HG02970 (cell line): Measurements from ENCODE around the gene CAMK2D.

Experiments
- ATAC-seq: cut with Tn5 transposase; IDR thresholded peaks from one replicate; pipeline ENCODE4 v1.9.1; 2021; ENCODE audit warnings: mild to moderate bottlenecking, moderate library complexity, moderate number of reproducible peaks; ENCODE audit not compliant: unreplicated experiment, low FRiP score

Gene CAMK2D

DNA sequence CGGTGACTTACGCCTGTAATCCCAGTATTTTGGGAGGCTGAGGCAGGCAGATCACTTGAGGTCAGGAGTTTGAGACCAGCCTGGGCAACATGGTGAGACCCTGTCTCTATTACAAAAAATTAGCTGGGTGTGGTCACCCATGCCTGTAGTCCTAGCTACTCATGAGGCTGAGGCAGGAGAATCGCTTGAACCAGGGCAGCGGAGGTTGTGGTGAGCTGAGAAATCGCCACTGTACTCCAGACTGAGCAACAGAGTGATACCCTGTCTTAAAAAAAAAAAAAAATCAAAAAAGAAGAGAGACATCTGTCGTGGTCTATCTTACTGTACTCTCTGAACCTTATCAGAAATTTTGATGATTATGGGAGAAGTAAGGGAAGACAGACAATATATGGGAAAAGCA, 144.3 kb downstream of the CAMK2D start:
- ATAC-seq, result no peak

DNA sequence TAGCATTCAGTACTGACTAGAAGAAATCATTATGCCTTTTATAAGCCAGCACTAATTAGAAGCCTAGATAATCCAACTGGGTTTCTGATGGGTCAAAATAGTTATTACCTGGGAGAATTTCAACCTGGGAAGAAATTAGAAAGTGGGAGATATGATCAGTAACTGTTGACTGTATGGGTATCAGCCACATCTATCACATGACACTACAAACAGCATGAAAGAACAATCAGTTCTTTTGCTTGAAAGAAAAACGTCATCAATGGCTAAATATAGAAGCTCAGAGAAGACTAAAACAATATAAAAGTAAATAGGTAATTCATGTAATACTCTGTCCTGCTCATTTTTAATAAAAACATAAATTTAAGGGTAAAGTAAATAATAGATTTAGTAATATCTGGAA, 145.1 kb downstream of the CAMK2D start:
- no peak for ATAC-seq

DNA sequence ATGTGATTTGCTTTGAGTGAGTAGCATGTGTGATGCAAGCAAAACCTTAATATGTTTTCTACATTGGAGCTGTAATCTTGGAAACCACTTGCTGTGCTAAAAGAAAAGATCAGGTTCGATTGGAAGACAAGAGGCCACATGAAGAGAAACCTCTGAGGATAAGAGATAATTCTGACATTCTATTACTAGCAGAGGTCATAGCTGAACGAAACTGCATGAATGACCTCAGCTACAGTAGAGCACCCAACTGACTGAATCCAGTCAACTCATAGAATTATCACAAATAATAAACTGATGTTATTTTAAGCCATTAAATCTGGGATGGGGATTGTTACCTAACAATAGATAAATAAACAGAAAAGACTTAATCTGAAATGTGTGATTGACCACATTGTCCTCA, 147.1 kb downstream of the CAMK2D start:
- no peak for ATAC-seq

DNA sequence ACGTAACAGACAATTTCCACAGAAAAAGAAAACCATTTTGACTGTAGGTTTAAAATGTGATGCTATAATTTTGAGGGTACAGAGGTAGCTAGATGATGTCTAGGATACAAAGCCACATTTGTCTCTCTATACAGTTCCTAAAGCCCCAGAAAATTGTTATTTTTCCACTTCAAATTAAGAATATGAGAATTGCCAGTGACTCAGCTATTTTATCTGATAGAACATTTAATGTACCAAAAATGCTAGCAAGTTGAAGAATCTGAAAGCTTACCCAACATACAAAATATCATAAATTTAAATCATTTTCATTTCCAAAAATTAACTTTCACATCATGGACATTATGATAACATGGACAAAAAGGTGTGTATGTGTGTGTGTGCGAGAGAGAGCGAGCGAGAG, 148.0 kb downstream of the CAMK2D start:
- no peak for ATAC-seq

DNA sequence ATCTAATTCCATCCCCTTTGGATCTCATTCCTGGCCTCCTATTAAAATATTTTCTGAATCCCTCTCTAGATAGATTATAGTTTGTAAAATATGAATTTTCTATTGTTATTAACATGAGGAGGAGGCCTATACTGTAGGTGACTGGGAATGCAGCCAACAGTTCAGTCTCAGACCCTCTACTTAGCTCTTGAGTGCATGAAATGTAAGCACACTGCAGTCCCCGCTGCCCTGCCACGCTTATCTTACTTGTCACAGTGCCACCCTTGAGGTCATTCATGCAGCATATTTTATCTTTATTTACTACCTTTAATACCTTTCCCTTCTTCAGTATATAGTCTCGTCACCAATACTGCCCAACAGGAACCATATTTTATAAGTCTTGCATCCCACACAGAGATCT, 151.0 kb downstream of the CAMK2D start:
- no peak for ATAC-seq

DNA sequence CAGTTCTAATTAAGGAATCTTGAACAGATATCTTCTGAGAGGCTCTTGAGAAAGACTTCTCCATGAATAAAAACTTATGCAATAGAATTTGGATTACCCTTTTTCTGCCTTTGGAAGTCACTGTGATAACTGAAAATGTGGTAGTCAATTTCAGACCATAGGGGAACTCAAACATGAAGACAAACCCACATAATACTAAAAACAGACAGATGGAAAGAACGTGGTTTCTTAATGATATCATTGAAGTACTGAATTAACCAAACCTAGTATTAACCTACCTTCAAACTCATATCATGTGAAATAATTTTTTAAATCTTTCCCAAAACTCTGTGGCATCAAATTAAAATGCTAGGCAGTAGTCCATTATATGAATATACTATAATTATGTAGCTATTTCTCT, 153.5 kb downstream of the CAMK2D start:
- ATAC-seq, result no peak

DNA sequence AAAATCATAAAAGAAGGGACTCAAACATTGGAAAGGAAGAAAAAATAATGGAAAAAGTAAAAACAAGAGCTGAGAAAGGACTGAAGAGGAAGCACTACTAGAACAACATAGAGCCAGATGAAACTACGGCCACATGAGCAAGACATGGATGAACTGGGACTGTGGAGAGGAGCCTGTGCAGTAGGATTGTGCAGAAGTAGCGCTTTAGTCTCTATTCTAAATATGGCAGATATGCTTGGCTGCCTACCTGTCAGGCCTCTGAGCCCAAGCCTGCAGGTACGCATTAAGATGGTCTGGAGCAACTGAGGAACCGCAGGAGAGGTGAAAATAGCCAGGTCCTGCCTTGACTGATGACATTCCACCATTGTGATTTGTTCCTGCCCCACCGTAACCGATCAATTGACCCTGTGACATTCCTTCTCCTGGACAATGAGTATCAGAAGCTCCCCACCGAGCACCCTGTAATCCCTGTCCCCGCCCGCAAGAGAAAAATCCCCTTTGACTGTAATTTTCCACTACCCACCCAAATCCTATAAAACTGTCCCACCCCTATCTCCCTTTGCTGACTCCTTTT, 154.3 kb downstream of the CAMK2D start:
- no peak for ATAC-seq

DNA sequence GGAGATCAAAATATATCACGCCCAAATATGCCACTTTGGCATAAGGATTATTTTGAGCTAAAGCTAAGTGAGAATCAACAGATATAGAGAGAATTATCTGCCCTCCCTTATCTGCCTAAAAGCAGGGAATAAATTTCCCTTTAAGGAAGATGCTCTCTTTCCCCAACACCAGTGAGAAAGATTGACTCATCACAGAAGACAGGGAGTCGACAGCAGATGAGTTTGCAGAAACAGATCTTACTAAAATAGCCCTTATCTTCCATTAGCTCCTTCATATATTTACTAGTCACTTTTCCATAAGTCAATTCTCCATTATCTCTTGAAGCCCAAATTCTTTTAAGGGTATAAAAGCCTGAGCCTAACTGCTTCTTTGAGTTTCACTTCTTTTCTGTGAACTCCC, 156.6 kb downstream of the CAMK2D start:
- no peak for ATAC-seq

DNA sequence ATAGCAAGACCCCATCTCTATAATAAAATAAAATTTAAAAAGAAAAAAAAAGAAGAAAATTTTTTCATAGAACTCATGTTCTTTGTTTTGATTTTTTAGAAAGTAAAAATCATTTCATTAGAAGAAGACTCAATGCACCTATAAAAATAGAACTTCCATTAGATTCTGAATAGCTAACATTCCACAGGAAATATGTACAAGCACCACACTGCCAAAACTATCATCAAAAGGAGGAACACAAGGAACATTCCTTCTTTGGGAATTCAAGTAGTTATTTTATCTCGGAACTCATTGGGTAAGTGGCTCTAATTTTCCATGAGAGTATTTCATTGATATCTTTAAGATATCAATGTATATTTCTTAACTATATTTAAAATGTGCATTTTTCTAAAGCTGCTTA, 157.6 kb downstream of the CAMK2D start:
- no peak for ATAC-seq

DNA sequence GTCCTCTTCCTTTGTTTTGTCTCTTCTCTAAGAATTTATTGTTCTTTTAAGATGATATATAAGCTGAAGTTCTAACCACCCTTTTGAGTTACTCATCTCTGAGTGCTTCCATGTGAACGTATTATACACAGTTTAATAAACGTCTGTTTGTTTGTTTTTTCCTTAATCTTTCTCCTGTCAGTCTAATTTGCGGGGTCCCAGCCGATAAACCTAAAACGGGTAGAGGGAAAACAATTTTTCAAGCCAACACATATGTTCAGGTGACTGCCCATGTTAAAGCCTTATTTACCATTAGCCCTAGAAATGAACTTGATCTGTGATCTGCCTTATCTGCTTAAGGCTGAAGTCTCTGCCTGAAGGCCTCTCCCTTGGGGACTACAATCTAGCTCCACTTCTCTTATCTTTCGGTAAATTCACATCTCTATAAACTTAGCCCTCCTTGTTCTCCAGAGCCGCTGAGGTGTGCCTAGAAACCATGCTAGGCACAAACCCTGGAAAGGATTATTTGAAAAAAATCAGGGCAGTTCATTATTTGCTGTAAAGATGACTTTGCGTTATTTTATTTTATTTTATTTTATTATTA, 158.8 kb downstream of the CAMK2D start:
- no peak for ATAC-seq

DNA sequence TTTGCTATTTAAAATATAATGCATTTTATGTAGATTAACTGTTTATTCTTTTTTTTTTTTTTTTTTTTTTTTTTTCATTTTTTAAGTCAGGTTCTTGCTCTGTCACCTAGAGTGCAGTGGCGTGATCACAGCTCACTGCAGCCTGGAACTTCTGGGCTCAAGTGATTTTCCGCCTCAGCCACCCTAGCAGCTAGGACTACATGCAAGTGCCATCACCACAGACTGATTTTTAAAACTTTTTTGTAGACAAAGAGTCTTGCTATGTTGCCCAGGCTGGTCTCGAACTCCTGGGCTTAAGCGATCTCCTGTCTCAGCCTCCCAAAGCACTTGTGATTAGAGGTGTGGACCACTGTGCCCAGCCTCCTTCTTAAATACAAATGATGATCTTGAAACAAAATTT, 159.9 kb downstream of the CAMK2D start:
- ATAC-seq, result no peak

DNA sequence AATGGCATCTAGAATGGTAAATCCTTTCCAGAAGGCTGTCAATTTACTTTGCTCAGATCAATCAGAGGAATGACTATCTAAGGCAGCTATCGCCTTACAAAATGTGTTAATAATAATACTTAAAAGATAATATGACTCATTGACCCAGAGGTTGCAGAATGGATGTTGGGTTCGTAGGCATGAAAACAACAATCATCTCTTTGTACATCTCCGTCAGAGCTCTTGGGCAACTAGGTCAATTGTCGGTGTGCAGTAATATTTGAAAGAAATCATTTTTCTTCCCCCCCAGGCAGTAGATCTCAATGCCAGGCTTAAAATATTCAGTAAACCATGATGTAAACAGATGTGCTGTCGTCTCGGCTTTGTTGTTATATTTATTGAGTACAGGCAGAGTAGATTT, 165.1 kb downstream of the CAMK2D start:
- ATAC-seq, result no peak

DNA sequence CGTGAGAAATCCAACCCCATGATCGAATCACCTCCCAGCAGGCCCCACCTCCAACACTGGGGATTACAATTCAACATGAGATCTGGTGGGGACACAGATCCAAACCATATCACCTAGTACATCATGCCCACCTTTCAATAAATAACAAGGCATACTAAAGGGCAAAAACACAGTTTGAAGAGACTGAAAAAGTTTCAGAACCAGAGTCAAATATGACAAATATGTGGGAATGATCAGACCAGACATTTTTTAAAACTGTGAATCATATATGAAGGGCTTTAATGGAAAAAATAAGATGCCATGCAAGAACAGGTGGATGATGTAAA, 167.3 kb downstream of the CAMK2D start:
- ATAC-seq, result no peak

DNA sequence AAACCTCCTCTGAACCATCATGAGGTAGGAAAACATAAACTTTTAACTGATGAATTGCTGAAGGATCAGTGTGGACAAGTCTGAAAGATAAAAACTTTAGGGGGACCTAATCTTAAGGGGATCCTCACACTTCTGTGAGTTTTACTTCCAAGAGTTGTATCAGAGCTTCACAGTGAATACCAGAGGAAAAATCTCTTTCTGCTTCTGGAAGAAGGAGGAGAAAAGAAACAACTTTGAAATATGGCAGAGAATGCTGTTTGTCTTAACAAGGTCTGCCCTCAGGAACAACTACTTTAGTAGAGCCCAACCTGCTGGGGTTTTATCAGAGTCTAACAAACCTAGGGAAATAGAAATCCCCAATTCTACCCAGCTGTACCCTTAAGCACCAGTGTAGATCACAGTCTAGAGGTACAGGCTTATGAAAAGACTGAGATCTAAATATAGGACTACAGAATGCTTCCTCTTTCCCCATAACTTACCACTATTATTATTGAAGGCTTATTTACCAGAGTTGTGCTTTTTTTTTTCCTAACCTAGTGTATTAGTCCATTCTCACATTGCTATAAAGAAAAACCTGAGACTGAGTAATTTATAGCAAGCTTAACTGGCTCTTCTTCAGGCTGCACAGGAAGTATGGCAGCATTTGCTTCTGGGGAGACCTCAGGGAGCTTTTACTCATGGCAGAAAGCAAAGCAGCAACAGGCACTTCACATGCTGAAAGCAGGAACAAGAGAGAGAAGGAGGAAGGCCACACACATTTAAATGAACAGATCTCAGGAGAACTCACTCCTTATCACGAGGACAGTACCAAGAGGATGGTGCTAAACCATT, 167.9 kb downstream of the CAMK2D start:
- ATAC-seq, result no peak

DNA sequence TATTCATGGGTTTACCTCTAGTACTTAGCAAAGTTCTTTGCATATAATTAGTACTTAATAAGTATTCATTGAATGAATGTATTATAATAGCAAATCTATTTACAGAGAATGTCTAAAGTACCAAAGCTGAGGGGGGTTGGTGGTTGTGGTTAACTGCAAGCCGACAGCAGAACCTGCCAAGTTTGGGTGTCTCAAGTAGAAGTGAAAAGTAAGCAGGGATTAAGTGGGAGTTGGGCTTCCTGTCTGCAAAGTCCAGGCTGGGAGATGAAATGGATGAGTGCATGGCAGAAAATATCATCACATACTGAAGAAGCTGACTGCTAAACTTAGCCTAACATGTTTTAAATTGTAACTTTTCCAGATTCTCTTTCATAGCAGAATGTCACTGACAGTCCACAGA, 169.6 kb downstream of the CAMK2D start:
- no peak for ATAC-seq

DNA sequence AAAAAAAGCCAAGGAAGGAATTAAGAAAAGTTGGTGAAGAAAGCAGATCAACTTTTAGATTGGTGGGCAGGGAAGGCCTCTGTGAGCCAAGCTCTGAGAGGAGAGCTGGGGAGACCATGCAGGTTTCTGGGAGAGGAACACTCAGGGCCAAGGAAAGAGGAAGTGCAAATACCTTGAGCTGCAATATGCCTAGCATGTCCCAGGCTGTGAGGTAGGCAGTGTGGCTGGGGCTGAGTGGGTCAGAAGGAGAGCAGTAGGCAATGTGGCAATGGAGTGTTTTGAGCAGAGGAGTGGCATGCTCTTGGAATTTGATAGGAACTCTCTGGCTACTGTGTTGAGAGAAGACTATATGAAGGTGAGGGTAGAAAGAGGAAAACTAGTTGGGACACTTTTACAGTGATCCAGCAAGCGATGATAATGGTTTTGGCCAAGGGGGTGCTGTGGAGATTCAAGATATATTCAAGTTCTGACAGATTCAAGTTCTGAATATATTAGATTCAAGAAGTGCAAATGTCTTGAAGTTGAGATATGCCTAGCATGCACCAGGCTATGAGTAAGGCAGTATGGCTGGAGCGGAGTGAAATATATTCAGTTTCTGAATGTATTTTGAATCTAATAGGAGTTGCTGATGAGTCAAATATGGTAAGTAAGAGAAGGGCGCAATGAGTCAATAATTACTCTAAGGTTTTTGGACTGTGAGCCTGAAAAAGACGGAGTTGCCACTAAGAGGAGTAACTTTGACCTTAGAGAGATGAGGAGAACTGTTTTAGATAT, 172.5 kb downstream of the CAMK2D start:
- ATAC-seq, result no peak

DNA sequence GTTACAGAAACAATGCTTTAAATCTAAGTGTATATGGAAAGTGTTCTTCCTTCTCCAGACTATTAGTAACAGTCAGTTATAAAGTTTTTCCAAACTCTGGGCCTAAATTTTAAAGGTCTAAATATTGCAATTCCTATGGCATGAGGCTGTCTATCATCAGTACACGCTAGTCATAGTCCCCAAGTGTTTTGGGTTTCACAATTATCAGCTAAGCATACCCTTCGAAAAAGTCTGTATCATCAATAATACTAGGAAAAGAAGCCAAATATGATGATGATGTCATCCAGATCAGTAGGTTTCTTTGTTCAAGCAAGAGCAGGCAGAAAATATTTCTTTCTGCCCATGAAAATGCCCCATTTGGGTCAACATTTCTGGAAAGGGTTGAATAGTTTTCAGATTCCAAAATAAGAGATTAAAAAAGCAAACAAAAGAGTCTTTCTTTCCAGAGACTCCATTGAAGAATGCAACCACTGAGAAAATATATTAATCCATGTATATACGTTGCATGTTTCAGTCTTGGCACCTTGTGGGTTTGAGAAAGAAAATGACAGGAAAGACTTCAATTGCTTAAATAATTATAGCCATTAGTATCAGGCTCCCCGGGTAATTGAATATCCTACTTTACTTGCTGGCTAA, 173.8 kb downstream of the CAMK2D start:
- no peak for ATAC-seq

DNA sequence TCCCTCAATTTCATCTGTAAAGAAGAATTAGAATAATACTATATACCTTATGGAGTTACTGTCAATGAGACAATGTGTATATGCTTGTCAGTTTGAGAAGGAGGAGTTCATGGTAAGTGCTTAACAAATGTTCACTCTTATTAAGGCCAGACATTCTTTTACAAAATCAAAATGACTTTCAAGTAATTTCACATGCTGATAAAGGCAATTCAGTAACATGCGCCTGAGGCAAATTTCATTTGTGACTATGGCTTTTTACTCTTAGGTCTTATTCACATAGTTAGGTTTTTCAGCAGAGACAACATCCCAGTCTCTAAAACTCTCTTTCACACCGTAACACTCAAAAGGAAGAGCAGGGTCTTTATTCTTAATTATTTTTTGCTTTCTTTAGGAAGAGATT, 174.4 kb downstream of the CAMK2D start:
- ATAC-seq, result no peak

DNA sequence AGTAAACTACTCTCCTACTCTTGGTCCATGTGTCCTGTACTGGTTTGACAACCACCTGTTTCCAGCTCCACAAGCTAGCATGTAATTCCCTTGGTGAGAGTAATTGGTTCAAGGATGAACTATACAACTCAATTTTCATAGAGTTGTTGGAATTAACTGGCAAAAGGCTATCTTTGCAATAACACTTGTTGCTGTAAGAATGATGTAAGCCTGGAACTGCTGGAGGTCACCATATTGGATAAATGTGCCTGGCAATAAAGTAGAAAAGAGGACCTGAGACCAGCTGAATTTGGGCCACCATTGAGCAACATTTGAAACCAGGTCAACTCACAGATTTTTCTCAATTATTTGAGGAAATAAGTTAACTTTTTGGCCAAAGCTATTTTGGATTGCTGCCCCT, 175.5 kb downstream of the CAMK2D start:
- no peak for ATAC-seq

DNA sequence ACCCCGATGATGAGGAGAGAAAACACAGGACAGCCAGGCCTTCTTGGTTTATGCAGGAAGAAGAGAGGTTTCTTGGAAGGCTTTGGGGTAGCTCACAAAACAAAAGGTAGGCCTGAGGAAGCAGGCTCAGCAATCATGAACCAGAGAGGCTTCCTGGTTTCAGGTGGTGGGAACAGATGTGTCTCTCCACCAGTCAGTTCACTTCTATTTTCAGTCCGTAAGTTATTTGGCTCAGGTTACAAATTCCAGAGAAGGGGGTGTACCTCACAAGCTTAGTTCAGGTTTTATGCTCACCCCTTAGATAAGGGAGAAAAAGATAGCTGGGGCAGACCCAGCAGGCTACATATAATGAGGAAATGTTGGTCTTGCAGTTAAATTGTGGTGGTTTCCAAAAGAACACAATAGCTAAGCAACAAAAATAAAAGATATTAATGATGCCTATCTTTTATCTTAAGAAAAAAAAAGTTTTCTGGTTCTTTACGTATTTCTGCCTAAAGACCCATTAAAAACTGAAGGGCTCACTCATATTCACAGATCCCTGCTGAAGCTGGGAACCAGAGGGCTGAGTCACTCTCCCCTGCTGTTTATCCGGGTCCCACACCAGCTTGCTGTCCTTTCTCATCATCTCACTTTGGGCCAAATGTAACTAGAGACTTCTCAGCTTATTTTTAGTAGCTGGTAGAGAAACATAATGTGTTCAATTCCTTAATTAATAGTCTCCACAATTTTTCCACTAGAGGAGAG, 177.0 kb downstream of the CAMK2D start:
- no peak for ATAC-seq
